ENCODE results near the gene IL6R. TPM values are rescaled to one million over a fixed set of nuclear protein-coding genes. Genes with fewer than 3 reads are reported as not detected.
"Not testable (repeated sequence)": the region's sequence is repeated elsewhere in the genome, so short reads cannot be mapped to it uniquely, and the experiment has no call there.

Gene IL6R
- total RNA-seq (1 to 10 TPM; 5.8 to 7.3 TPM), polyA plus RNA-seq (ENCODE audit: insufficient read length in 2 of 2) (1 to 10 TPM; 3.8 to 4.9 TPM)
- long read RNA-seq, donor 1, full-length matches to known transcripts: 1 of 1 reads
- long read RNA-seq, donor 1, partial matches to known transcripts: 0 of 1 reads
- long read RNA-seq, donor 1, other reads (novel, unspliced or antisense): 0 of 1 reads
- long read RNA-seq, donor 2: 0 reads
- long read RNA-seq, donor 3, full-length matches to known transcripts: 1 of 1 reads
- long read RNA-seq, donor 3, partial matches to known transcripts: 0 of 1 reads
- long read RNA-seq, donor 3, other reads (novel, unspliced or antisense): 0 of 1 reads
- long read RNA-seq, donor 4, partial matches to known transcripts: 0 of 1 reads
- long read RNA-seq, donor 4, other reads (novel, unspliced or antisense): 0 of 1 reads

- peak in 2 of 6 donors; percentile 64 to 78 for DNase-seq (ENCODE audit: low read depth in 4 of 6, low spot score in 6 of 6)
- H3K9me3 ChIP-seq (ENCODE audit: control insufficient read depth, insufficient read depth, low read length): no peaks in the 10 kb centered on the region
- H3K27ac ChIP-seq (ENCODE audit: low read depth, low read length): no peak within 1 kb of the TSS
- H3K36me3 ChIP-seq (ENCODE audit: control insufficient read depth, insufficient read depth, low read length): no peaks in the 10 kb centered on the region
- peaks cover 26% of the 10 kb centered on the region for H3K27me3 ChIP-seq (ENCODE audit: control insufficient read depth, insufficient read depth, low read length)
- H3K4me3 ChIP-seq (ENCODE audit: low read depth, low read length): peak within 1 kb of the TSS; percentile 40
- whole genome bisulfite sequencing (ENCODE audit: insufficient coverage): 1% methylated on average over 66 of the region's 66 CpGs
- H3K4me1 ChIP-seq (ENCODE audit: control insufficient read depth, insufficient read depth, low read length): peaks cover 38% of the 10 kb centered on the region
Measured at GRCh38 chr1:154404984-154405746, at the start of gene IL6R. TSS of gene IL6R (plus strand) at chr1:154405343. CDS start at chr1:154405630, 287 bp downstream.

GRCh38 chr1:154358519-154358918 is 46.6 kb upstream of the IL6R start:
- Histone ChIP-seq H3K4me3 (ENCODE audit: low read depth, low read length) (no peak overlapping the region), H3K9me3 (ENCODE audit: control insufficient read depth, insufficient read depth, low read length) (no peaks in the 10 kb centered on the region), H3K27me3 (ENCODE audit: control insufficient read depth, insufficient read depth, low read length) (no peaks in the 10 kb centered on the region), H3K4me1 (ENCODE audit: control insufficient read depth, insufficient read depth, low read length) (no peaks in the 10 kb centered on the region), H3K36me3 (ENCODE audit: control insufficient read depth, insufficient read depth, low read length) (no peaks in the 10 kb centered on the region), H3K27ac (ENCODE audit: low read depth, low read length) (no peak overlapping the region)
- 84% methylated on average over 8 of the region's 8 CpGs for WGBS (ENCODE audit: insufficient coverage)
- DNase-seq (ENCODE audit: low read depth in 4 of 6, low spot score in 6 of 6): no peak

- no peak overlapping the region for H3K27ac ChIP-seq (ENCODE audit: low read depth, low read length)
- no peaks in the 10 kb centered on the region for H3K9me3 ChIP-seq (ENCODE audit: control insufficient read depth, insufficient read depth, low read length)
- no peaks in the 10 kb centered on the region for H3K4me1 ChIP-seq (ENCODE audit: control insufficient read depth, insufficient read depth, low read length)
- no peak overlapping the region for H3K4me3 ChIP-seq (ENCODE audit: low read depth, low read length)
- no peaks in the 10 kb centered on the region for H3K27me3 ChIP-seq (ENCODE audit: control insufficient read depth, insufficient read depth, low read length)
- H3K36me3 ChIP-seq (ENCODE audit: control insufficient read depth, insufficient read depth, low read length): no peaks in the 10 kb centered on the region
- DNase-seq (ENCODE audit: low read depth in 4 of 6, low spot score in 6 of 6): no peak
Measured at GRCh38 chr1:154360288-154360687, 44.9 kb upstream of the IL6R start.

- not testable (repeated sequence) for H3K9me3 ChIP-seq (ENCODE audit: control insufficient read depth, insufficient read depth, low read length); H3K4me3 ChIP-seq (ENCODE audit: low read depth, low read length); DNase-seq (ENCODE audit: low read depth in 4 of 6, low spot score in 6 of 6); H3K27me3 ChIP-seq (ENCODE audit: control insufficient read depth, insufficient read depth, low read length); H3K4me1 ChIP-seq (ENCODE audit: control insufficient read depth, insufficient read depth, low read length); H3K36me3 ChIP-seq (ENCODE audit: control insufficient read depth, insufficient read depth, low read length); H3K27ac ChIP-seq (ENCODE audit: low read depth, low read length)
- 0% methylated on average over 1 of the region's 5 CpGs for WGBS (ENCODE audit: insufficient coverage)
Measured at GRCh38 chr1:154360881-154361280, 44.3 kb upstream of the IL6R start.

- H3K4me1 ChIP-seq (ENCODE audit: control insufficient read depth, insufficient read depth, low read length): no peaks in the 10 kb centered on the region
- H3K9me3 ChIP-seq (ENCODE audit: control insufficient read depth, insufficient read depth, low read length): no peaks in the 10 kb centered on the region
- no peak overlapping the region for H3K4me3 ChIP-seq (ENCODE audit: low read depth, low read length)
- no peak overlapping the region for H3K27ac ChIP-seq (ENCODE audit: low read depth, low read length)
- no peaks in the 10 kb centered on the region for H3K27me3 ChIP-seq (ENCODE audit: control insufficient read depth, insufficient read depth, low read length)
- DNase-seq (ENCODE audit: low read depth in 4 of 6, low spot score in 6 of 6): no peak
- WGBS (ENCODE audit: insufficient coverage): 75% methylated on average over 2 of the region's 3 CpGs
- H3K36me3 ChIP-seq (ENCODE audit: control insufficient read depth, insufficient read depth, low read length): no peaks in the 10 kb centered on the region
Measured at GRCh38 chr1:154361357-154361756, 43.8 kb upstream of the IL6R start.

- H3K27me3 ChIP-seq (ENCODE audit: control insufficient read depth, insufficient read depth, low read length): no peaks in the 10 kb centered on the region
- no peaks in the 10 kb centered on the region for H3K4me1 ChIP-seq (ENCODE audit: control insufficient read depth, insufficient read depth, low read length)
- WGBS (ENCODE audit: insufficient coverage): 80% methylated on average over 1 of the region's 6 CpGs
- H3K36me3 ChIP-seq (ENCODE audit: control insufficient read depth, insufficient read depth, low read length): no peaks in the 10 kb centered on the region
- no peaks in the 10 kb centered on the region for H3K9me3 ChIP-seq (ENCODE audit: control insufficient read depth, insufficient read depth, low read length)
- DNase-seq (ENCODE audit: low read depth in 4 of 6, low spot score in 6 of 6): no peak
- no peak overlapping the region for H3K4me3 ChIP-seq (ENCODE audit: low read depth, low read length)
- H3K27ac ChIP-seq (ENCODE audit: low read depth, low read length): no peak overlapping the region
Measured at GRCh38 chr1:154371436-154371835, 33.7 kb upstream of the IL6R start.

GRCh38 chr1:154373777-154374357 is 31.3 kb upstream of the IL6R start:
- no CpG with 5 or more reads among the region's 7 CpGs for WGBS (ENCODE audit: insufficient coverage)
- H3K4me3 ChIP-seq (ENCODE audit: low read depth, low read length); H3K36me3 ChIP-seq (ENCODE audit: control insufficient read depth, insufficient read depth, low read length); DNase-seq (ENCODE audit: low read depth in 4 of 6, low spot score in 6 of 6); H3K4me1 ChIP-seq (ENCODE audit: control insufficient read depth, insufficient read depth, low read length); H3K27me3 ChIP-seq (ENCODE audit: control insufficient read depth, insufficient read depth, low read length); H3K27ac ChIP-seq (ENCODE audit: low read depth, low read length); H3K9me3 ChIP-seq (ENCODE audit: control insufficient read depth, insufficient read depth, low read length): not testable (repeated sequence)

GRCh38 chr1:154379301-154379700 is 25.8 kb upstream of the IL6R start:
- no peaks in the 10 kb centered on the region for H3K4me1 ChIP-seq (ENCODE audit: control insufficient read depth, insufficient read depth, low read length)
- H3K9me3 ChIP-seq (ENCODE audit: control insufficient read depth, insufficient read depth, low read length): no peaks in the 10 kb centered on the region
- 93% methylated on average over 16 of the region's 16 CpGs for WGBS (ENCODE audit: insufficient coverage)
- H3K27me3 ChIP-seq (ENCODE audit: control insufficient read depth, insufficient read depth, low read length): no peaks in the 10 kb centered on the region
- no peak overlapping the region for H3K27ac ChIP-seq (ENCODE audit: low read depth, low read length)
- no peak overlapping the region for H3K4me3 ChIP-seq (ENCODE audit: low read depth, low read length)
- no peak for DNase-seq (ENCODE audit: low read depth in 4 of 6, low spot score in 6 of 6)
- H3K36me3 ChIP-seq (ENCODE audit: control insufficient read depth, insufficient read depth, low read length): no peaks in the 10 kb centered on the region

- Histone ChIP-seq H3K4me1 (ENCODE audit: control insufficient read depth, insufficient read depth, low read length) (no peaks in the 10 kb centered on the region), H3K36me3 (ENCODE audit: control insufficient read depth, insufficient read depth, low read length) (no peaks in the 10 kb centered on the region), H3K27me3 (ENCODE audit: control insufficient read depth, insufficient read depth, low read length) (no peaks in the 10 kb centered on the region), H3K4me3 (ENCODE audit: low read depth, low read length) (no peak overlapping the region), H3K9me3 (ENCODE audit: control insufficient read depth, insufficient read depth, low read length) (no peaks in the 10 kb centered on the region), H3K27ac (ENCODE audit: low read depth, low read length) (no peak overlapping the region)
- no peak for DNase-seq (ENCODE audit: low read depth in 4 of 6, low spot score in 6 of 6)
- 42% methylated on average over 1 of the region's 8 CpGs for WGBS (ENCODE audit: insufficient coverage)
Measured at GRCh38 chr1:154384650-154385489, 20.3 kb upstream of the IL6R start.

Measured in spinal cord (tissue), 10 donors.